Renal cortex interstitium (tissue), 15 donors: ENCODE results near the gene SIMC1. TPM values are rescaled to one million over a fixed set of nuclear protein-coding genes. Genes with fewer than 3 reads are reported as not detected.
"Not testable (repeated sequence)": the region's sequence is repeated elsewhere in the genome, so short reads cannot be mapped to it uniquely, and the experiment has no call there.

ENCODE experiments used
- DNase-seq, 11 donors: peaks; one replicate each; pipeline ENCODE4 v3.0.0-alpha.2; 2013; ENCODE audit warnings: low read depth in 9 of 11, low spot score in 4 of 11; ENCODE audit errors: extremely low read depth in 1 of 11
- long read RNA-seq, 16 experiments: transcript quantifications; one replicate each; lab custom pipeline, GENCODE V29; 2026
- polyA plus RNA-seq, 3 donors: library from polyadenylated mRNA; unstranded; fragments of 120-200 nt; gene quantifications; one replicate each; pipeline ENCODE4 v1.2.1, GENCODE V29; 2013; ENCODE audit not compliant: insufficient read length in 3 of 3

Gene SIMC1
- 10 to 100 TPM; 19.5 to 23.9 (median 20.9) TPM for polyA plus RNA-seq
- long read RNA-seq, donor 1: 0 reads
- long read RNA-seq, donor 2, partial matches to known transcripts: 0 of 1 reads
- long read RNA-seq, donor 2, other reads (novel, unspliced or antisense): 0 of 1 reads
- long read RNA-seq, donor 3, partial matches to known transcripts: 5 of 7 reads
- long read RNA-seq, donor 3, other reads (novel, unspliced or antisense): 0 of 7 reads
- long read RNA-seq, donor 4, partial matches to known transcripts: 0 of 1 reads
- long read RNA-seq, donor 4, other reads (novel, unspliced or antisense): 0 of 1 reads
- long read RNA-seq, donor 5: 0 reads
- long read RNA-seq, donor 6, partial matches to known transcripts: 0 of 1 reads
- long read RNA-seq, donor 6, other reads (novel, unspliced or antisense): 0 of 1 reads
- long read RNA-seq, donor 7, partial matches to known transcripts: 68 of 68 reads
- long read RNA-seq, donor 7, other reads (novel, unspliced or antisense): 0 of 68 reads
- long read RNA-seq, donor 8: 0 reads
- long read RNA-seq, donor 9, partial matches to known transcripts: 18 of 19 reads
- long read RNA-seq, donor 9, other reads (novel, unspliced or antisense): 0 of 19 reads
- long read RNA-seq, donor 10, partial matches to known transcripts: 253 of 253 reads
- long read RNA-seq, donor 10, other reads (novel, unspliced or antisense): 0 of 253 reads
- long read RNA-seq, donor 11, partial matches to known transcripts: 0 of 1 reads
- long read RNA-seq, donor 11, other reads (novel, unspliced or antisense): 0 of 1 reads
- long read RNA-seq, donor 12, partial matches to known transcripts: 34 of 34 reads
- long read RNA-seq, donor 12, other reads (novel, unspliced or antisense): 0 of 34 reads
- long read RNA-seq, donor 13: 0 reads
- long read RNA-seq, donor 14: 0 reads
- long read RNA-seq, donor 15: 0 reads
- long read RNA-seq, donor 16, partial matches to known transcripts: 159 of 240 reads
- long read RNA-seq, donor 16, other reads (novel, unspliced or antisense): 75 of 240 reads

DNA sequence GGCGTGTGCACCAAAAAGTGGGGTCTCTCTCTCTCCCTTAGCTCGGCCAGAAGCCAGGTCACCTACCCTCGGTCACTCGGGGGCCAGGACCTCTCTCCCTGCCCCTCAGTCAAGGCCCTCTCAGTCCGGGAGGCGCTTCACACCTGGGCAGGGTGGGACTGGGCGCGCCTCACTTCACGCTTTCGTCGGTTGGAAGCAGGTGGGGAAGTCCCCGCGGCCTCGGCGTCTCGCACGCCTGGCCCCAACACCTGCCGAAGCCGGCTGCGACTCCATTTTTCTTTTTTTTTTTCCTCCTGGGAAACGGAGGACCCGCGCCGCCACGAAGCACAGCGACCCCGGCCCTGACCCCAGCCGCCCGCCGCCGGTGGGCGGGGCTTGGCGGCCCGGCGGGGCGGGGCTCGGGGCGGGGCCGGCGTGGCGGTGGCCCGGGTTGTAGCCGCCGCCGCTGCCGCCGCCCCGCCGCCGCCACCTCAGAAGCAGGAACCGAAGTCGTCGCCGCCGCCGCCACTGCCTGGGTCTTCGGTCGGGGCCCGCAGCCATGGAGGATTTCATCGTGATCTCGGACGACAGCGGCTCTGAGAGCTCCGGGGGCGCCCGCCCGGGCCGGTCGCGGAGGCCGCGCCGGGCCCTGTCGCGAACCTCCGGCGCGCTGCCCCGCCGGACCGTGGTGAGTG lies at the start of gene SIMC1:
SIMC1 (plus strand) TSS at position 454 of the 674 bp plus-strand sequence; CDS start at position 539, 85 bp downstream.
- DNase-seq: peak in 5 of 11 donors; percentile 6 to 33 (median 26)

DNA sequence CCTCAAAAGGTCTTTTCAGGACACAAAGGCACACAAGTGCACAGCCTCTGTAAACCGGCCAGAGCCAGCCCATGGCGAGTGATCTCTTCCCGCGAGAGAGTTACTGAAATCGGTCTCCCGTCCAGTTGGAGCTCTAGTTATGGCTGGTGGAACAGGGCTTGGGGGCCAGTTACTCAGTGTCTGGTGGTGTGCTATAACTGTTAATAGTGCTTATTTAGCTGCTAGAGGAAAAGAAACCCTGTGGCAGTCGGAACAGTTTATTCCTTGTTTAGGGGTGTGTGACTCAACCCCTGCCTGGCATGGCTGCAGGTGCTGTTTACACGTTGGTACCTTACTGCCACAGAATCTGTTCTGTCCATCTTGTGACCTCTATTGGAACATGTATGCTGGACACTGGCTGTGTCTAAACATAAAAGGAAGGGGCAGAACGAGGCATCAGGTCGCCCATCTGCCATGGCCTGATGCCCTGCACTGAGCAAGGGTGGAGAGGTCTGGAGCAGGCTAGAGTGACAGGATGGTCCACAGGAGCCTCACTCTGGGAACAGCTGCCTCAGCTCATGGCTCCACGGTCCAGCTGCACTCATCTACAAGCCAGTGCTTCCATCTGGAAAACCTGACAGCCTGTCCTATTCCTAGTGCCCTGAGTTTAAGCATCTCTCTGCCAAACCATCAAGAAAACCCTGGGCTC lies 49.6 kb upstream of the SIMC1 start:
- DNase-seq: no peak

GRCh38 chr5:176189857-176190256 lies 48.4 kb upstream of the SIMC1 start:
- DNase-seq: no peak

DNA sequence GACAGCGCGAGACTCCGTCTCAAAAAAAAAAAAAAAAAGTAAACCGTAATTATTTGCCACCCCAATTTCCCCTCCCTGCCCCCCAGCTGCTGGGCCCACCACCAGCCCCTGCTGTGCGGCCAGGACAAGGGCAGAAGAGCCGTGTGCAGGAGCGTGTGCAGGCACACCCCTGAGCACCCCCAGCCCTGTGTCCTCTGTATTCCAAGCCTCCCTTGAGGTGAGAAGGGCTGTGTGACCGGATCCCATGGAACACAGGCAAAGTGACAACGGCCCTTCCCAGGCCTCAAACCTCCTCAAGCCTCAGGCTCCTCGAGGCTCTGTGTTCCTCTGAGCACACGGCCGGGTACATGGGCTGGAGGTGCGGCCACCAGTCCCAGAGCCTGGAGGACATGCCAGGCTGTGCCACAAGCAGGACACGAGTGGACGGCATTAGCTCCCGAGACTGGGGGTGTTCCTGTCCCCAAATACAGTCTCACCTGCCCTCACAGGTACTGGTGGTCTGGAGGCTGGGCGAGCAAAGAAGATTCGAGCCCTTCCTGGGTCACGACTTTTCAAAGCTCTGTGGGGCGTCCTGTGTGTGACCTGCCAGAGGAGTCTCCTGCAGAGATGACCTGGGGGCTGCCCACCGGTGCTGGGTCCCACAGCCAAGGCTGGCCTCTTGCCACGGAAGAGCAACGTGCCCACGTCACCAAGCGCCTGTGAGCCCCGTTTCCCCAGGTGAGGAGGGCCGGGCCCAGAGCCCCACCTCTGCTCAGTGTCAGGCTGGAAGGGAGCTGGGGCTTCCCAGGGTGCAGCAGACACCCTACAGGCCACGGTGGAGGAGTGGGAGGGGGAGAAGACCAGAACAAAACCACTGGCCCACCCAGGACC lies 47.1 kb upstream of the SIMC1 start:
- no peak for DNase-seq

DNA sequence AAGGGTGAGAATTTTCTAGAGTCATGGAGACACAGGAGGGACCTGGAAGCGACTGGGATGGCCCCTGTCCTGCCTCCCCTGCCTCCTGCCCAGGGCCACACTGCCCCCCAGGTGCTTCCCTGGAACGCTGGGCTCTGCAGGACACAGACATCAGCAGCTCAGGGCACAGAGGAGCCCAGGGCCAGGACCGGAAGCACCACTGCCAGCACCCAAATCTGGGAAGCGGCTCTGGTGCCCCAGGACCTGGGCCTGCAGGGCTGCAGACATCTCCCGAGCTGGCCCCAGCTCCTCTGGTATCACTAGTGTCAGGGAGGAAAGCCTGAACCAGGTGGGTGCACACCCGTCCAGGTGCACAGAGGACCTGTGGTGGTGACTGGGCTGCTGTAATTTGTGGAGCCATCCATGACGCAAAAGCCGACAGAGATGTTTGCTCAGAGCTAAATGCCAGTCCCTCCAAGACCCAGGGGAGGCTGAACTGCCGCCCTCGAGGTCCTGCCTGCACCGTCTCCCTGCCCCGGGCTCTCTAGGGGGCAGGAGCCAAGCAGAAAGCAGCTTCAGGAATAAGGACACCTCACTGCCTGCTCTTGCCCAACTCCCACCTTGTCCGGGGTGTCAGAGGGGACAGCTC lies 46.0 kb upstream of the SIMC1 start:
- no peak for DNase-seq

GRCh38 chr5:176192722-176193117 lies 45.5 kb upstream of the SIMC1 start:
- not testable (repeated sequence) for DNase-seq

- DNase-seq: not testable (repeated sequence)
These were observed 44.6 kb upstream of the SIMC1 start for GRCh38 chr5:176193636-176194035.

GRCh38 chr5:176194238-176195083 lies 43.8 kb upstream of the SIMC1 start:
- DNase-seq: not testable (repeated sequence)

DNA sequence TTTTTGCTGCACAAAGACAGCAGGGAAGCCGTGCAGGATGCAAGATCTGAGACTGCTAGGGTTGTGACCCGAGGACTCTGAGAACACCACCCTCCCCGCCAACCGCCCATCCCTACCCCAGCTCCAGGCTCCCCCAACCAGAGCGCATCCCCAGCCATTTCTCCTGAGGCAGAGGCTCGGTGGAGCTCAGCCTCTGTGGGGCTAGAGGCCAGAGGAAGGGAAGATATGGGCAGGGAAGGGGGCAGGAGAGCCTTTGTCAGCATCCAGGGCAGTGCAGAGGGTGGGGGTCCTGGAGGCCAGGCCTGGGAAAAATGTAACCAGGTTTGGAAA lies 43.2 kb upstream of the SIMC1 start:
- not testable (repeated sequence) for DNase-seq

DNA sequence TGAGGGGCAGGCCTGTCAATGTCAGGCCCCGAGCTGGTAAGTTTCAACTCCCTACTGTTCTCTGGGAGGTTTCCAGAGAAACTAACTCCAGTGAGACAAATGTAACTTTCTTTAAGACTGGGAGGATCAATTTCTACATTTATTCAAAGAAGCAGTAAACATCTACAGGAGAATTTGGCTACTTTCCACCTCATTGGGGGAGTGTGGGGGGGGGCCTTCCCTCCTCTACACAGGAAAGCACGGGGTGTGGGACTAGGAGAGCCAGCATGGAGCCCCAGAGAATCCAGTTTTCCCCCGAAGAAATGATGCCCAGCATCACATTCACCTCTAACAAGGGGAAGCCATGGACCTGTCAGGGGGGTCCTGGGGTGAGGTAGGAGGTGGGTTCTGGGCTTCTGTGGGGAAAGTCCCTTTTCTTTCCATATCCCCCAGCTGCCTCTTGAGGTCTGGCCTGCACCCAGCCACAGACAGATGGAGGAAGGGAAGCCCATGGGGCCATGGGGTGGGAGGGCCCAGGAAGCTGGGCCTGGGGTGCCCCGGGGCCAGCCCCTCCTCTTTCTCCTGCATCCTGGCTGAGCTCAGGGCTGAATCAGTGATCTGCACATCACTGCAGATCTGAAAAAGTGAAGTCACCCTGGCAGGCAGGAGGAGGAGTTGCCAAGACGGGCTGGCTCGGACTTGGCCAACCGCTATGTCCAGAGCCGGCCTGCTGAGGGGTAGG lies 42.6 kb upstream of the SIMC1 start:
- not testable (repeated sequence) for DNase-seq

DNA sequence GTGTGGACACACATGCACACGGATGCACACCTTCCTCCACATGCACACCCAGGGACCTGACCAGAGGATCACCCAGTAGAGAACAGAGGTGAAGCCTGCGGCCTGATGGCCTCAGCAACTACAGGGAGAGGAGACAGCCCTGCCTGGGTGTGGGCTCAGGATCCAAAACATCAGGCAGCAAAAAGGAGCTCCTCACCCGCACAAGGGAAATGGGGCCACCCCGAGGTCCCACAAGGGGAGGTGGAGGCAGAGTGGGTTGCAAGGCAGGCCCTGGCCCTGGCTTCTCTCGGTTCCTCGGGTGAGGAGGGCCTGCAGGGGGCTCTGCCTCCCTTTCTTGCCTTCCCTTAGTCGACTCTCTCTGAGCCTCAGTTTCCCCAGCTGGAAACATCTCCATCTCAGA lies 41.4 kb upstream of the SIMC1 start:
- not testable (repeated sequence) for DNase-seq

GRCh38 chr5:176197234-176197858 lies 40.9 kb upstream of the SIMC1 start:
- DNase-seq: not testable (repeated sequence)

DNA sequence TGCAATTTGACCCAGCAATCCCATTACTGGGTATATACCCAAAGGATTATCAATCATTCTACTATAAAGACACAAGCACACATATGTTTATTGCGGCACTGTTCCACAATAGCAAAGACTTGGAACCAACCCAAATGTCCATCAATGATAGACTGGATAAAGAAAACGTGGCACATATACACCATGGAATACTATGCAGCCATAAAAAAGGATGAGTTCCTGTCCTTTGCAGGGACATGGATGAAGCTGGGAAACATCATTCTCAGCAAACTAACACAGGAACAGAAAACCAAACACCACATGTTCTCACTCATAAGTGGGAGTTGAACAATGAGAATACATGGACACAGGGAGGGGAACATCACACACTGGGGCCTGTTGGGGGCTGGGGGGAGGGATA lies 39.9 kb upstream of the SIMC1 start:
- DNase-seq: not testable (repeated sequence)

DNA sequence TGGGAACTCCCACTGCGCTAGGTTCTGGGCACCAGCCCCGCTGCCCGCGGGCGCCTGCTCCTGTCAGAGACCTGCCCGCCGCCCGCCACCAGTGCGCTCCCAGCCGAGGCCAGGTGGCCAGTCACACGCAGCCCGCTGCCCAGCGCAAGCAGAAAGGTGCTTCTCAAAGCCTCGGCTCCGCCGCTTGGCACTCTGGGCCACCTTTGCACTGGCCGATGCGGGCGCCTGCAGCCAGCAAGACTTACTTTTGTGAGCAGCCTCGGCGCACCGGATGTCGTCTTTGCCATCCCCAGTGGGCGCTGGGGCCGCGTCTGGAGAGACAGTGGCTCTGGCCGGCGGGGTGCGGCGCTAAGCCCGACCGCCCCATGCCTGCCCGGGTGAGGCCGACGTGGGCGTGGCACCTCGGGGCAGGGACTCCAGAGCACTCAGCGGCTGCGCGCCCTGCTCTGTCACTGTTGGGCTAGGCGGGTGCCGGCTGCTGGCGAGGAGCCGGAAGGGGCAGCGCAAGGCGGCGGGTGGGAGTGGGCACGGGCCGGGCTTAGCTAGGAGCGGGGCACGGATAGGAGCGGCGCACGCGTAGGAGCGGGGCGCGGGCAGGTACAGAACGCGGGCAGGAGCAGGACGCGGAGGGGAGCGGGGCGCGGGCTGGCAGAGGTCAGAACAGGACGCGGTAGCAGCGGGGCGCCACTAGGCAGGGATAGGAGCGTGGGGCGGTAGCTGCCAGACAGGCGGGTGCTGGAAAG lies 39.1 kb upstream of the SIMC1 start:
- not testable (repeated sequence) for DNase-seq
